Right cardiac atrium (tissue), 5 donors: ENCODE results near the gene ATP6V1C2. TPM values are rescaled to one million over a fixed set of nuclear protein-coding genes. Genes with fewer than 3 reads are reported as not detected.

Experiments
- ATAC-seq, 2 donors: fragments of 200-7000 bp; cut with Tn5 transposase; one replicate each; pipeline versions ENCODE4 v1.8.0 to v1.9.1; 2020; ENCODE audit warnings: moderate library complexity in 2 of 2, mild to moderate bottlenecking in 1 of 2
- DNase-seq, 3 donors: peaks; one replicate each; pipeline ENCODE4 v3.0.0-alpha.2; 2020
- H3K27ac ChIP-seq: one replicate; pipeline ENCODE4 v1.5.1; 2013; ENCODE audit warnings: mild to moderate bottlenecking, low read length, control low read depth, moderate library complexity
- H3K27me3 ChIP-seq: one replicate; pipeline ENCODE4 v1.6.1; 2013; ENCODE audit not compliant: control insufficient read depth, insufficient read depth
- H3K4me1 ChIP-seq: one replicate; pipeline ENCODE4 v1.6.1; 2013; ENCODE audit warnings: low read length; ENCODE audit not compliant: control insufficient read depth, insufficient read depth
- H3K4me3 ChIP-seq: one replicate; pipeline ENCODE4 v1.5.1; 2013; ENCODE audit warnings: low read length, control low read depth
- H3K9me3 ChIP-seq: one replicate; pipeline ENCODE4 v1.6.1; 2013; ENCODE audit warnings: low read length; ENCODE audit not compliant: control insufficient read depth
- WGBS: extraction: QIAGEN DNeasy Blood & Tissue Kit; methylation state at CpG from one replicate; pipeline ENCODE4 v1.1.7; 2013; 5-methylcytosine and 5-hydroxymethylcytosine counted together
- intact Hi-C, 4 donors: fragments of 100-400 bp; cut with DNase I; formaldehyde crosslinking; loops; one replicate each; pipeline versions ENCODE4 v1.11.0 to v1.14.0; 2022 to 2023
- polyA plus RNA-seq: library from polyadenylated mRNA; stranded (reverse); fragments of 200-250 nt; gene quantifications from one replicate; pipeline ENCODE4 v1.2.3, GENCODE V29; 2013
- total RNA-seq, 4 donors: library from RNA; stranded (reverse); fragmentation: NEBNext Ultra II Directional; extraction: Animal tissue kit (Norgen Biotek cat#: 25700); gene quantifications; one replicate each; pipeline ENCODE4 v1.2.1, GENCODE V29; 2021
- donor health status: healthy with polysubstance abuse.
- donor health status: DM: no; HTN: yes; CAD: no.
- donor health status: DM: no; HTN: no; CAD: no.
- donor health status: DM: no; HTN: yes; CAD: no; lungs with severe emphysema.
- donor health status: DM: yes; HTN: yes; CAD: no.

ATP6V1C2 gene
- total and polyA plus RNA-seq, 5 donors = 0.09 to 0.52 (median 0.36) TPM; not detected in 2

DNA sequence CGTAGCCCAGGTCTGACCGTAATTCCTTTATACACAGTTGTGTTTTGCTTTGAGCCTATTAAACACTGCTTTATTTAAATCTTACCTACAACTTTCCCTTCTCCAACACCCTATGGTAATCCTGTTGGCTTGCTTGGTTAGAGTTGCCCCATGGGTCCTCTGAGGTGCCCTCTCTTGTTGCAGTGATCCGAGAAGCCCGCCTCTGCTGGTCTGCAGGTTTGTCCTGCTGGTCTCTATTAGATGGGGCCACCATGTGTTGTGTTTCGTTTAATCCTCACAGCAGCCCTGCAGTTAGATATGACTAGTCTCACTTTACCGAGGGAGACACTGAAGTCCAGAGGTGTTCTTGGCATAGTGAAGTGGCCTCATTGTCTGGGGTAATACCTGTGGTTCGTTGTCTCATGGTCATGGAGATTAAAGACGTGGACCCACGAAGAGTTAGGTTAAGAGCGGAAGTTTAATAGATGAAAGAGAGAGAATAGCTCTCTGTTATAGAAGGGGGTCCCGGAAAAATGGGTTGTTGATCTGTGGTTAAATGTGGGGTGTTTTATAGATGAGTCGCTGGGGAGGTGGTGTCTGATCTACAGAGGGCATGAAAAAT, 98.4 kb downstream of the ATP6V1C2 start:
- Histone ChIP-seq H3K4me3 (no peak overlapping the region), H3K9me3 (no peaks in the 10 kb centered on the region), H3K27ac (no peak overlapping the region), H3K4me1 (no peaks in the 10 kb centered on the region), H3K27me3 (no peaks in the 10 kb centered on the region)
- 91% methylated on average over 12 of the region's 12 CpGs for WGBS
- DNase-seq = no peak
- ATAC-seq = no peak
- intact Hi-C loops = no loop called here

DNA sequence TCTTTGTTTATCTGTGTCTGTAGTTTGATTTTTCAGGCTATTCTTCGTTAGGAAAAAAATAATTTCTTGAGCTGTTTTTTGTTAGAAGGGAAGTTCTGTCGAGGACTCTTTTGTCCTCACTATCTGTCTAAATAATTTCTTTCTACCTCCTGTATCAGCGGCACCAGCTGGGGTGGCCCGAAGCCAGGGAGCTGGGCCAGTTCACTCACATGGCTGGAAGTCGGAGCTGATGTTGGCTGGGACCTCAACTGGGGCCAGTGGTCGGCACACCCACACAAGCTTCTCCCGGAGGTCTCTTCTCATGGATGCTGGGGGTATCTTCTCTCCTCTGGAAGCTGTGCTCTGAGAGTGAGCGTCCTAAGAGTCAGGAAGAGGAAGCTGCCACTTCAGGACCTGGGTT, 99.1 kb downstream of the ATP6V1C2 start:
- no peaks in the 10 kb centered on the region for H3K9me3 ChIP-seq
- intact Hi-C loops = no loop called here
- 14% methylated on average over 8 of the region's 8 CpGs for WGBS
- DNase-seq = peak in 2 of 3 donors; percentile 74 to 85
- peak; percentile 45 to 57 for ATAC-seq
- no peaks in the 10 kb centered on the region for H3K27me3 ChIP-seq
- H3K4me3 ChIP-seq = no peak overlapping the region
- H3K4me1 ChIP-seq = no peaks in the 10 kb centered on the region
- H3K27ac ChIP-seq = no peak overlapping the region

DNA sequence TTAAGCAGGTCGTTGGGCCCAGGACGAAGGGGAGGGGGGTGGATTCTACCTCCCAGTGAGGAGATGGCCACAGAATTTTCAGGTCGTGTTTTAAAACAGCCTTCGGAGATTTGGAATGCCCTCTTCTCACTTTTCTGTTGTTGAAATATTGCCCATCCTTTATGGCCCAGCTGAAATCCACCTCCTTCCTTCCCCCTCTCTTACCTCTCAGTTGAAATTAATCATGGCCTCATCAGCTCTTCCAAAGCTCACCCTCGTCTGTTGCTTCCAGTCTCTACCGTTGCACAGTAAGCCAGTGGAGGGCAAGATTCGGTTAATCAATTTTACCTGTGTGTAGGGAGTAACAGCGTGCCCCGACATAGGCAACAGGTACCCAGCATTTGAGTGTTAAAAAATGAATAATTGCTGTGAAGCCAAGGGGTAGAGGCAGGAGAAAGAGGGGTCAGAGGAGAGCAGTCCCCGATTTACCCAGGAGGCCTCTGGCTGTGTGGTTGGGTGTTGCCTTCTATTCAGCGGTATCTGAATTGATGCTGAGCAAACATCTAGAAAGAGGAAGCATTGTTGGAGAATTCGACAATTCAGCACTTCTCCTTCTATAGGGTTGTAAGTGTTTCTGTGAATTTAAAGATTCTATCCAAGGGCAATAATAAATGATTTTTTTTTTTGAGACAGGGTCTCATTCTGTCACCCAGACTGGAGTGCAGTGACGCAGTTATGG, 99.7 kb downstream of the ATP6V1C2 start:
- intact Hi-C loops = no loop called here
- Histone ChIP-seq H3K27ac (no peak overlapping the region), H3K9me3 (no peaks in the 10 kb centered on the region), H3K27me3 (no peaks in the 10 kb centered on the region), H3K4me3 (no peak overlapping the region), H3K4me1 (no peaks in the 10 kb centered on the region)
- ATAC-seq = peak in 1 of 2 donors; percentile 37
- 71% methylated on average over 13 of the region's 13 CpGs for WGBS
- DNase-seq = no peak

DNA sequence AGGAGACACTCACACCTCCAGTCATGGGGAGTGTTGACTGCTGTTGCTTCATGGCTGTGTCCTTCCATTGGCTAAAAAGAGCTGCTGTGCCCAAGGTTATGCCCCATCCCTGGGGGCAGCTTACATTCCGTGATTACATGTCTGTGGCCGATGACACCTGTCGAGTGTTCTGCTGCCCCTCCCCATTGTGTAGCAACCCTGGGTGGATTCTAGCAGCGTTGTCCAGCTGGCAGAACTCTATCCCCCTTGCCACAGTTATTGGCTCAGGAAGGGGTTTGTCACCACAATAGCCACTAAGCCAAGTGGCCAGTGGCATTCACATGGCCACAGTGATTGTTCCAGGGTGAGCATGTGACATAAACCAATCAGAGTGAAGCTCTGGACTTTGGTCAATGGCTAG, 102.8 kb downstream of the ATP6V1C2 start:
- H3K27ac ChIP-seq = no peak overlapping the region
- intact Hi-C loops = no loop called here
- 88% methylated on average over 4 of the region's 4 CpGs for WGBS
- H3K4me1 ChIP-seq = no peaks in the 10 kb centered on the region
- H3K9me3 ChIP-seq = no peaks in the 10 kb centered on the region
- ATAC-seq = no peak
- H3K27me3 ChIP-seq = no peaks in the 10 kb centered on the region
- no peak for DNase-seq
- no peak overlapping the region for H3K4me3 ChIP-seq

DNA sequence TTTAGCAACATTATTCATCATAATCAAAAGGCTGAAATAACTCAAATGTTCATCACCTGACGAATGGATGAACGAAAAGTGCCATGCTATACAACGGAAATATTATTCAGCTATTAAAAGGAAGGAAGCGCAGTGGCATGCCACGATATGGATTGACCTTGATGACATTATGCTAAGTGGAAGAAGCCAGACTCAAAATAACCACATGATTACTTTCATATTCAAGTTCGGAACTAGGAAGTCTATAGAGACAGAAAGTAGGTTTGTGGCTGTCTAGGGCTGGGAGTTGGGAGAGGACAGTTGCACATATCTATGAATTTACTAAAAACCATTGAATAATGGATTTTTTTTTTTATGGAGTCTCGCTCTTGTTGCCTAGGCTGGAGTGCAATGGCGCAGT, 104.6 kb downstream of the ATP6V1C2 start:
- intact Hi-C loops = no loop called here
- ATAC-seq (no peak), DNase-seq (no peak)
- no peak overlapping the region for H3K4me3 ChIP-seq
- WGBS = 71% methylated on average over 8 of the region's 8 CpGs
- H3K4me1 ChIP-seq = no peaks in the 10 kb centered on the region
- no peaks in the 10 kb centered on the region for H3K27me3 ChIP-seq
- H3K9me3 ChIP-seq = no peaks in the 10 kb centered on the region
- H3K27ac ChIP-seq = no peak overlapping the region

DNA sequence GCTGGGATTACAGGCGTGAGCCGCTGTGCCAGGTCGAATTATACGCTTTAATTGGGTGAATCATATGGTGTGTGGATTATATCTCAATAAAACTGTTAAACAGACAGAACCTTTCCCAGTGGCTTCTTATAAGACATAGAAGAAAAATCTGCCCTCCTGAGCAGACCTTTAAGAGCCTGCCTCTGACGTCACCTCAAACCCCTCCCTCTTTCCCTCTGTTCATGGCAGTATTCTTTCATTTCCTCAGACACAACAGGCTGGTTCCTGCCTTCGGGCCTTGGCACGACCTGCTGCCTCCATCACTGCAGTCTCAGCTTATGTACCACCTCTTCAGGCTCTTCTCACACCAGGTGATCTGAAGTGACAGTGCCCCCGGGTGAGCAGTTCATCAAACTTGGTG, 105.2 kb downstream of the ATP6V1C2 start:
- DNase-seq = no peak
- ATAC-seq = no peak
- no peak overlapping the region for H3K27ac ChIP-seq
- WGBS = 81% methylated on average over 8 of the region's 8 CpGs
- H3K9me3 ChIP-seq = no peaks in the 10 kb centered on the region
- no peak overlapping the region for H3K4me3 ChIP-seq
- H3K4me1 ChIP-seq = no peaks in the 10 kb centered on the region
- intact Hi-C loops = no loop called here
- no peaks in the 10 kb centered on the region for H3K27me3 ChIP-seq

DNA sequence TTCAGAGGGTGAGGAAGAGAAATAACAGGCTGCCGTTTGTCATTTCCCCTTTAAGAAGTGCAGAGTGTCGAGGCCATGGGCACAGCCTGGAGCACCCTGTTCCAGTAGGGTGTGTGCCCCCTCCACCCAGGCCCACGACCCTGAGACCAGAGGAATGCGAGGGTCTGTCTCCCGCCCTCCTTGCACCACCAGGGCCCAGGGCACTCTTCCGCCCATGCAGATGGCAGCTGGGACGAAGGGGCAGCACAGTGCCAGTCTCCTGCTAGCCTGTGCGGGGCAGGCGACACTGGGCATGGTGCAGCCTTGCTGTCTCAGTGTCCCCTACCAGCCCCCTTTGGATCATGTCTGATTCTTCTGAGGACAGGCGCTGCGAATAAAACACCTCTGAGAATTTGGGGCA, 106.9 kb downstream of the ATP6V1C2 start:
- no peaks in the 10 kb centered on the region for H3K27me3 ChIP-seq
- intact Hi-C loops = no loop called here
- no peak for ATAC-seq
- H3K4me3 ChIP-seq = no peak overlapping the region
- no peak overlapping the region for H3K27ac ChIP-seq
- H3K9me3 ChIP-seq = no peaks in the 10 kb centered on the region
- 72% methylated on average over 11 of the region's 11 CpGs for WGBS
- H3K4me1 ChIP-seq = no peaks in the 10 kb centered on the region
- no peak for DNase-seq

DNA sequence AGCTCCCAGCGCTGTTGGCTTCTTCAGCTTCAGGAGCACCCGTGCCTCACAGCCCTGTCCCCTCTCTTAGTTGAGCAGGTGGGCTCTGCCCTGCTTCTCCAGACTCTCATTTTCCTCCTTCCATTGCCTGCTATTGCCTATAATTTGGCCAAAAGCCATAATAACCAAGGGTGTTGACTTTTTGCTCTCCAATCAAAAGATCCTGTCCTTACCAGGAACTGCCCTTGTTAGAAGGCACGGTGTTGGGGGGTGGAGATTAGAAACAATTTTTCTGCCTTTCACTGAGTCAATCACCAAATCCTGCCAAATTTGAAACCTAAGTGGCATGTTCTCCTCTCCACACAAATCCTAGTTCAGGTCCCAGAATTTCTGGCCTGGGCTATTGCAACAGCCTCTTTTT, 107.9 kb downstream of the ATP6V1C2 start:
- no peaks in the 10 kb centered on the region for H3K9me3 ChIP-seq
- no peak for ATAC-seq
- H3K4me3 ChIP-seq = no peak overlapping the region
- DNase-seq = no peak
- H3K27me3 ChIP-seq = no peaks in the 10 kb centered on the region
- intact Hi-C loops = no loop called here
- WGBS = 75% methylated on average over 3 of the region's 3 CpGs
- H3K4me1 ChIP-seq = no peaks in the 10 kb centered on the region
- no peak overlapping the region for H3K27ac ChIP-seq

- 76% methylated on average over 8 of the region's 8 CpGs for WGBS
- no peaks in the 10 kb centered on the region for H3K9me3 ChIP-seq
- H3K27ac ChIP-seq = no peak overlapping the region
- intact Hi-C loops = loop anchor here in 3 of 4 donors (2.0 to 10.0 kb wide), 4 partner anchors 55 to 297 kb away; no protein-coding TSS in a partner anchor
- no peaks in the 10 kb centered on the region for H3K27me3 ChIP-seq
- no peak overlapping the region for H3K4me3 ChIP-seq
- ATAC-seq (no peak), DNase-seq (no peak)
- H3K4me1 ChIP-seq = no peaks in the 10 kb centered on the region
Measured at GRCh38 chr2:10830203-10830602, 108.8 kb downstream of the ATP6V1C2 start.

DNA sequence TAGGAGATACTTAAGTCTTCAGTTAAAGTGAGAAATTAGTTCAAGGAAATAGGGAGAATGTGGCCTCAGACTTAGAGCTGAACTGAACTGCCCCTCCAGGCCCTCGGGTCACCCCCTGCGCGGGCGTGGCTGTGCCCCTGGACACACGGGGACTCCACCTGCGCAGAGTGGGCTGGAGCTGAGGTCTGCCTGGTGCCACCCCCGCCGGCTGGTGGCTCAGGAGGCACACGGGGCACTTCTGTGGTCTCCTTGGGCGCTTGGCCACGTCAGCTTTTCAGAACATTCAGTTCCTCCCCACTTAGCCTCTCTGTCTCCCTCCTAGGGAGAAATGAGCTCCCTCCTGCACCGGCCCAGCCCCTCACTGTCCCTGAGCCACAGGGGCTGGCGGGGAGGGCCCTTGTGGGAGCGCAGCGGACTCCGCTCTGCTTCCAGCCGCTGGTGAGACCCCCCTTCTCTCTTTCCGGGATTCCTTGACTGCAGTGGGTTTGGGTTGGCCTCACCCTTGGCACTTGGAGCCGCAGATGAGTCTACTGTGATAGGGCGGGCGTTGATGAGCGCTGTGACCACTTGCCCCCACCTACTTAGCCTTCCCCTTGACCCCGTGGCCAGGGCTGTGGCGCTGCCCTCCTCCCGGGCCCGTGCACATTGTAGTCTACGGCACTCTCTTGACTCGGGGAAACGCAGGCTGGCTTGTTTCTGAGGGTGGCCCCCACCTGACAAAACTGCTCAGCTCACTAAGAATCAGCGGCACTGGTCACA, 109.4 kb downstream of the ATP6V1C2 start:
- Histone ChIP-seq H3K9me3 (no peaks in the 10 kb centered on the region), H3K27ac (no peak overlapping the region), H3K4me3 (no peak overlapping the region), H3K4me1 (no peaks in the 10 kb centered on the region), H3K27me3 (no peaks in the 10 kb centered on the region)
- intact Hi-C loops = loop anchor here in 3 of 4 donors (2.0 to 10.0 kb wide), 4 partner anchors 54 to 296 kb away; no protein-coding TSS in a partner anchor
- WGBS = 76% methylated on average over 30 of the region's 30 CpGs
- no peak for ATAC-seq
- DNase-seq = no peak

DNA sequence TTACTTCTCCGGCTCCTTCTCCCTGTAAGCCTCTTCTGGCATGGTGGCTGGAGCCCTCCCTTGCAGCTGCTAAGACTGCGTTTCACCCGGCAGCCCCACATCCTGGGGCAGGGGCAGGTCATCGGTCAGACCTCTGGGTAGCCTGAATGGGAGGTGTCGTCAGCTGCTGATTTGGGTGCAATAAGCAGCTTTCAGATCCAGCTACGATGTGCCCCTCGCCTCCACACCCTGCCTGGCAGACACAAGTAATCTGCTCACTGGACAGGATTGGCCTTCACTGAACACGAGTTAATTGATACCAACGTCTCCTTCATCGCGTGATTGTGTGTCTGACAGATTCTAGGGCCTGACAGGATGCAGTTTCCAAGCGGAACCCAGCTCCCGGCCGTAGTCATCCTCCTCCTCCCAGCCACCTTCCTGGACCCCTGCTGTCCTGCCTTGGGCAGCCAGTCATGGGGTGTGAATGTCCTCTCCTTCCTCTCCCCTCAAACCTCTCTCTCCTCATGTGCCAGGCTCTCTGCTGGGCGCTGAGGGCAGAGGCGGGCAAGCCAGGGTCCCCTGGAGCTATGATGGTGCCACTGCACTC, 110.1 kb downstream of the ATP6V1C2 start:
- DNase-seq = peak in 1 of 3 donors; percentile 33
- H3K27me3 ChIP-seq = no peaks in the 10 kb centered on the region
- WGBS = 39% methylated on average over 16 of the region's 16 CpGs
- no peaks in the 10 kb centered on the region for H3K9me3 ChIP-seq
- H3K27ac ChIP-seq = no peak overlapping the region
- no peaks in the 10 kb centered on the region for H3K4me1 ChIP-seq
- ATAC-seq = no peak
- intact Hi-C loops = loop anchor here in 3 of 4 donors (2.0 to 10.0 kb wide), 4 partner anchors 53 to 295 kb away; no protein-coding TSS in a partner anchor
- H3K4me3 ChIP-seq = no peak overlapping the region
